ENCODE measurements around the gene IFIT1B. TPM values are rescaled to one million over a fixed set of nuclear protein-coding genes. Genes with fewer than 3 reads are reported as not detected.

Gene IFIT1B
- total and polyA plus RNA-seq, 10 of the 15 experiments (the other 5 are each of a cell fraction or from before 2014, with no cell fraction given) = 0.04 TPM; not detected in 9

DNA sequence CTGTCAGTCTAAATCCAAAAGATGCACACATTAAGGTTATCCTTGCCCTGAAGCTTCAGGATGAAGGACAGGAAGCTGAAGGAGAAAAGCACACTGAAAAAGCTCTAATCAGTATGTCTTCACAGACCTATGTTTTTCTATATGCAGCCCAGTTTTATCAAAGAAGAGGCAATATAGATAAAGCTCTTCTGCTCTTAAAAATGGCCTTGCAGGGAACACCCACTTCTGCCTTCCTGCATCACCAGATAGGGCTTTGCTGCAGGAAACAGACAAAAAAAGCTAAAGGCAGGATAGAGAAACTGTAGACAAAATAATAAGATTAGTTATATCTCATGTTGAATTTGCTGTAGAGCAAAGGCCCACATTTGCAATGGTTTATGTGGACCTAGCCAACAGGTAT, 14.9 kb upstream of the IFIT1B start:
- H3K4me3 ChIP-seq = no peak overlapping the region
- POLR2A ChIA-PET = interaction anchor here (0.6 kb wide), 1 partner anchor 36 kb away, joined by 5 read pairs; no protein-coding TSS in a partner anchor

More for the DNA sequence above, 14.9 kb upstream of the IFIT1B start:
- FAIRE-seq = no peak
- SMC1A ChIA-PET (ENCODE audit: uncharacterized antibody, unreplicated experiment) = interaction anchor here (0.8 to 4.7 kb wide), 5 partner anchors 8 to 147 kb away, joined by 3 to 26 read pairs (median 4); no protein-coding TSS in a partner anchor
- no peak overlapping the region for H3K9ac ChIP-seq (ENCODE audit: control insufficient read depth, insufficient read depth, low read length)
- H3K36me3 ChIP-seq (ENCODE audit: control insufficient read depth in 2 of 2, insufficient read depth in 2 of 2, low read length in 1 of 2) = no peaks in the 10 kb centered on the region
- TF ChIP-seq TARDBP (IDR thresholded peaks at IDR 0.05; ENCODE audit: borderline replicate concordance) (no peak), EP300 (IDR thresholded peaks at IDR 0.05; ENCODE audit: borderline replicate concordance in 1 of 2, control insufficient read depth in 1 of 2, low read depth in 2 of 2, low read length in 2 of 2) (no peak), GABPA (IDR thresholded peaks at IDR 0.05; ENCODE audit: low read depth) (no peak), ZNF217 (IDR thresholded peaks at IDR 0.05) (no peak), IKZF1 (conservative IDR thresholded peaks at IDR 0.05) (no peak), TBL1XR1 (IDR thresholded peaks at IDR 0.05; ENCODE audit: low read depth, low read length) (no peak)
- TF ChIP-seq, protein P1, sequence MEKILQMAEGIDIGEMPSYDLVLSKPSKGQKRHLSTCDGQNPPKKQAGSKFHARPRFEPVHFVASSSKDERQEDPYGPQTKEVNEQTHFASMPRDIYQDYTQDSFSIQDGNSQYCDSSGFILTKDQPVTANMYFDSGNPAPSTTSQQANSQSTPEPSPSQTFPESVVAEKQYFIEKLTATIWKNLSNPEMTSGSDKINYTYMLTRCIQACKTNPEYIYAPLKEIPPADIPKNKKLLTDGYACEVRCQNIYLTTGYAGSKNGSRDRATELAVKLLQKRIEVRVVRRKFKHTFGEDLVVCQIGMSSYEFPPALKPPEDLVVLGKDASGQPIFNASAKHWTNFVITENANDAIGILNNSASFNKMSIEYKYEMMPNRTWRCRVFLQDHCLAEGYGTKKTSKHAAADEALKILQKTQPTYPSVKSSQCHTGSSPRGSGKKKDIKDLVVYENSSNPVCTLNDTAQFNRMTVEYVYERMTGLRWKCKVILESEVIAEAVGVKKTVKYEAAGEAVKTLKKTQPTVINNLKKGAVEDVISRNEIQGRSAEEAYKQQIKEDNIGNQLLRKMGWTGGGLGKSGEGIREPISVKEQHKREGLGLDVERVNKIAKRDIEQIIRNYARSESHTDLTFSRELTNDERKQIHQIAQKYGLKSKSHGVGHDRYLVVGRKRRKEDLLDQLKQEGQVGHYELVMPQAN (conservative IDR thresholded peaks at IDR 0.05) = no peak
- TF ChIP-seq, protein P2, sequence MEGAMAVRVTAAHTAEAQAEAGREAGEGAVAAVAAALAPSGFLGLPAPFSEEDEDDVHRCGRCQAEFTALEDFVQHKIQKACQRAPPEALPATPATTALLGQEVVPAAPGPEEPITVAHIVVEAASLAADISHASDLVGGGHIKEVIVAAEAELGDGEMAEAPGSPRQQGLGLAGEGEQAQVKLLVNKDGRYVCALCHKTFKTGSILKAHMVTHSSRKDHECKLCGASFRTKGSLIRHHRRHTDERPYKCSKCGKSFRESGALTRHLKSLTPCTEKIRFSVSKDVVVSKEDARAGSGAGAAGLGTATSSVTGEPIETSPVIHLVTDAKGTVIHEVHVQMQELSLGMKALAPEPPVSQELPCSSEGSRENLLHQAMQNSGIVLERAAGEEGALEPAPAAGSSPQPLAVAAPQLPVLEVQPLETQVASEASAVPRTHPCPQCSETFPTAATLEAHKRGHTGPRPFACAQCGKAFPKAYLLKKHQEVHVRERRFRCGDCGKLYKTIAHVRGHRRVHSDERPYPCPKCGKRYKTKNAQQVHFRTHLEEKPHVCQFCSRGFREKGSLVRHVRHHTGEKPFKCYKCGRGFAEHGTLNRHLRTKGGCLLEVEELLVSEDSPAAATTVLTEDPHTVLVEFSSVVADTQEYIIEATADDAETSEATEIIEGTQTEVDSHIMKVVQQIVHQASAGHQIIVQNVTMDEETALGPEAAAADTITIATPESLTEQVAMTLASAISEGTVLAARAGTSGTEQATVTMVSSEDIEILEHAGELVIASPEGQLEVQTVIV (IDR thresholded peaks at IDR 0.05; ENCODE audit: borderline replicate concordance, partially characterized antibody) = no peak
- TF ChIP-seq, protein P3, sequence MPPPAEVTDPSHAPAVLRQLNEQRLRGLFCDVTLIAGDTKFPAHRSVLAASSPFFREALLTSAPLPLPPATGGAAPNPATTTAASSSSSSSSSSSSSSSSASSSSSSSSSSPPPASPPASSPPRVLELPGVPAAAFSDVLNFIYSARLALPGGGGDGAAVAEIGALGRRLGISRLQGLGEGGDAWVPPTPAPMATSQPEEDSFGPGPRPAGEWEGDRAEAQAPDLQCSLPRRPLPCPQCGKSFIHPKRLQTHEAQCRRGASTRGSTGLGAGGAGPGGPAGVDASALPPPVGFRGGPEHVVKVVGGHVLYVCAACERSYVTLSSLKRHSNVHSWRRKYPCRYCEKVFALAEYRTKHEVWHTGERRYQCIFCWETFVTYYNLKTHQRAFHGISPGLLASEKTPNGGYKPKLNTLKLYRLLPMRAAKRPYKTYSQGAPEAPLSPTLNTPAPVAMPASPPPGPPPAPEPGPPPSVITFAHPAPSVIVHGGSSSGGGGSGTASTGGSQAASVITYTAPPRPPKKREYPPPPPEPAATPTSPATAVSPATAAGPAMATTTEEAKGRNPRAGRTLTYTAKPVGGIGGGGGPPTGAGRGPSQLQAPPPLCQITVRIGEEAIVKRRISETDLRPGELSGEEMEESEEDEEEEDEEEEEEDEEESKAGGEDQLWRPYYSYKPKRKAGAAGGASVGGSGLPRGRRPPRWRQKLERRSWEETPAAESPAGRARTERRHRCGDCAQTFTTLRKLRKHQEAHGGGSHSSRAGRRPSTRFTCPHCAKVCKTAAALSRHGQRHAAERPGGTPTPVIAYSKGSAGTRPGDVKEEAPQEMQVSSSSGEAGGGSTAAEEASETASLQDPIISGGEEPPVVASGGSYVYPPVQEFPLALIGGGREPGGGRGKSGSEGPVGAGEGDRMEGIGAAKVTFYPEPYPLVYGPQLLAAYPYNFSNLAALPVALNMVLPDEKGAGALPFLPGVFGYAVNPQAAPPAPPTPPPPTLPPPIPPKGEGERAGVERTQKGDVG (CRISPR knock-in tag; IDR thresholded peaks at IDR 0.05) = no peak
- intact Hi-C loops (cut with micrococcal nuclease; ENCODE audit: unreplicated experiment) (no loop called here), in situ Hi-C loops (cut with MboI) (no loop called here)
- no peak overlapping the region for H3K27ac ChIP-seq (ENCODE audit: control insufficient read depth, insufficient read depth)
- no peak for ATAC-seq
- H2AFZ ChIP-seq (ENCODE audit: control insufficient read depth, low read depth, low read length) = no peak overlapping the region
- H3K27me3 ChIP-seq (replicated peaks in 1 of 2; ENCODE audit: control insufficient read depth in 2 of 2, insufficient read depth in 2 of 2, low read length in 1 of 2) = no peaks in the 10 kb centered on the region
- H3K4me2 ChIP-seq (ENCODE audit: control insufficient read depth, insufficient read depth) = no peak overlapping the region
- DNase-seq (ENCODE audit: low read depth, low spot score) = no peak
- RAD21 ChIA-PET (ENCODE audit: unreplicated experiment) = interaction anchor here (1.5 to 2.6 kb wide), 2 partner anchors 11 to 30 kb away, joined by 4 to 16 read pairs; partner anchors contain the start of gene IFIT1
- H3K4me1 ChIP-seq (ENCODE audit: control insufficient read depth, insufficient read depth, low read length) = peaks cover 16% of the 10 kb centered on the region
- CTCF ChIA-PET = interaction anchor here (1.0 to 2.8 kb wide), 5 partner anchors 8 to 30 kb away, joined by 3 to 9 read pairs (median 3); partner anchors contain the start of gene IFIT1
- no peaks in the 10 kb centered on the region for H4K20me1 ChIP-seq (ENCODE audit: control insufficient read depth, insufficient read depth)
- BruUV-seq (replicated peaks) = no TSS peak
- no peaks in the 10 kb centered on the region for H3K79me2 ChIP-seq (ENCODE audit: control insufficient read depth, insufficient read depth, low read length)
- no peaks in the 10 kb centered on the region for H3K9me3 ChIP-seq (replicated peaks; ENCODE audit: control insufficient read depth, insufficient read depth, low read length)
